DOHH2 (cell line): Measurements from ENCODE around the gene FSHR.

Experiments
- CTCF ChIP-seq: fragments of 200-600 bp; sonication (generic); IDR thresholded peaks from one replicate; pipeline ENCODE4 v1.5.1; 2014; ENCODE audit warnings: antibody characterized with exemption, mild to moderate bottlenecking, low read depth, low read length; ENCODE audit not compliant: poor library complexity, severe bottlenecking
- EZH2phosphoT487 ChIP-seq: fragments of 200-600 bp; sonication (generic); IDR thresholded peaks from 2 replicates; pipeline ENCODE4 v1.6.1; 2017; ENCODE audit warnings: borderline replicate concordance, mild to moderate bottlenecking, antibody characterized with exemption, low read length, moderate library complexity, mixed read lengths

GRCh38 chr2:49004036-49004626 is 150.2 kb downstream of the FSHR start:
- TF ChIP-seq CTCF, result no peak
- TF ChIP-seq EZH2phosphoT487, result no peak
